CD14-positive monocyte (primary cell): Measurements from ENCODE around the gene PAGE2. TPM values are rescaled to one million over a fixed set of nuclear protein-coding genes. Genes with fewer than 3 reads are reported as not detected.
"Not testable (repeated sequence)": the region's sequence is repeated elsewhere in the genome, so short reads cannot be mapped to it uniquely, and the experiment has no call there.

Experiments used
- DNase-seq, 3 donors: peaks; one replicate each; pipeline ENCODE4 v3.0.0-alpha.2; 2011 to 2022
- H2AFZ ChIP-seq: 2 replicates; pipeline ENCODE4 v1.6.0; 2012; ENCODE audit warnings: mild to moderate bottlenecking, low read depth, low read length, inconsistent platforms; ENCODE audit not compliant: insufficient read depth, poor library complexity, severe bottlenecking
- H3K27ac ChIP-seq, 2 donors: 1 replicate in 1 of 2; 2 replicates in 1 of 2; pipeline ENCODE4 v1.5.1; 2012 to 2013; ENCODE audit warnings: low read length in 2 of 2, control low read depth in 1 of 2, inconsistent platforms in 1 of 2, low read depth in 1 of 2, mild to moderate bottlenecking in 1 of 2
- H3K27me3 ChIP-seq, 2 donors: one replicate each; pipeline versions ENCODE4 v1.6.0 to v1.6.1; 2011 to 2013; ENCODE audit warnings: low read length in 2 of 2; ENCODE audit not compliant: control insufficient read depth in 2 of 2, insufficient read depth in 2 of 2
- H3K36me3 ChIP-seq, 2 donors: replicated peaks in 1 of 2; 1 replicate in 1 of 2; 2 replicates in 1 of 2; pipeline versions ENCODE4 v1.5.1 to v1.6.1; 2012 to 2013; ENCODE audit warnings: low read length in 2 of 2, control low read depth in 1 of 2, inconsistent platforms in 1 of 2, mild to moderate bottlenecking in 1 of 2; ENCODE audit not compliant: insufficient read depth in 2 of 2, control insufficient read depth in 1 of 2
- H3K4me1 ChIP-seq, 2 donors: 1 replicate in 1 of 2; 2 replicates in 1 of 2; pipeline versions ENCODE4 v1.5.1 to v1.6.1; 2012 to 2013; ENCODE audit warnings: low read length in 2 of 2, control low read depth in 1 of 2, inconsistent platforms in 1 of 2, mild to moderate bottlenecking in 1 of 2, moderate library complexity in 1 of 2; ENCODE audit not compliant: insufficient read depth in 2 of 2, control insufficient read depth in 1 of 2
- H3K4me2 ChIP-seq: replicated peaks from 2 replicates; pipeline ENCODE3; 2012; ENCODE audit warnings: low read length, moderate library complexity, mild to moderate bottlenecking; ENCODE audit not compliant: poor library complexity, severe bottlenecking; ENCODE audit errors: extremely low read depth
- H3K4me3 ChIP-seq, 3 experiments: fragments of 200-600 bp in 1 of 3; sonication (generic) in 1 of 3; replicated peaks in 1 of 3; 1 replicate in 2 of 3; 2 replicates in 1 of 3; pipeline ENCODE4 v1.5.1; 2011 to 2013; ENCODE audit warnings: low read length in 3 of 3, mild to moderate bottlenecking in 3 of 3, control low read depth in 2 of 3, low read depth in 2 of 3, inconsistent platforms in 1 of 3, moderate library complexity in 1 of 3
- H3K79me2 ChIP-seq: 2 replicates; pipeline ENCODE4 v1.6.0; 2012; ENCODE audit warnings: mild to moderate bottlenecking, control low read depth, inconsistent platforms, low read length, moderate library complexity; ENCODE audit not compliant: insufficient read depth
- H3K9ac ChIP-seq: 2 replicates; pipeline ENCODE4 v1.6.0; 2017; ENCODE audit warnings: low read length, mild to moderate bottlenecking; ENCODE audit not compliant: insufficient read depth, poor library complexity, severe bottlenecking
- H3K9me3 ChIP-seq, 2 donors: replicated peaks in 1 of 2; 1 replicate in 1 of 2; 2 replicates in 1 of 2; pipeline versions ENCODE4 v1.5.1 to v1.6.1; 2012 to 2013; ENCODE audit warnings: low read length in 2 of 2, control low read depth in 1 of 2; ENCODE audit not compliant: control insufficient read depth in 1 of 2, insufficient read depth in 1 of 2
- H4K20me1 ChIP-seq: 2 replicates; pipeline ENCODE4 v1.6.0; 2012; ENCODE audit warnings: mild to moderate bottlenecking, low read length, control low read depth, moderate library complexity; ENCODE audit not compliant: insufficient read depth
- H3K27ac Mint-ChIP-seq, 7 donors: one replicate each; pipeline ENCODE4 v1.8.0; 2020; ENCODE audit warnings: mild to moderate bottlenecking in 7 of 7, mixed read lengths in 7 of 7, moderate library complexity in 6 of 7, inconsistent platforms in 2 of 7
- H3K27me3 Mint-ChIP-seq, 3 donors: one replicate each; pipeline ENCODE4 v1.8.0; 2021 to 2022; ENCODE audit warnings: low read depth in 3 of 3, mild to moderate bottlenecking in 3 of 3, mixed read lengths in 3 of 3, moderate library complexity in 3 of 3, inconsistent platforms in 1 of 3
- H3K36me3 Mint-ChIP-seq, 2 donors: one replicate each; pipeline ENCODE4 v1.8.0; 2020; ENCODE audit warnings: mixed read lengths in 2 of 2, inconsistent platforms in 1 of 2, mild to moderate bottlenecking in 1 of 2
- H3K4me1 Mint-ChIP-seq: one replicate; pipeline ENCODE4 v1.8.0; 2020; ENCODE audit warnings: mild to moderate bottlenecking, mixed read lengths
- H3K4me3 Mint-ChIP-seq, 2 donors: one replicate each; pipeline ENCODE4 v1.8.0; 2020; ENCODE audit warnings: mild to moderate bottlenecking in 2 of 2, mixed read lengths in 2 of 2, moderate library complexity in 1 of 2
- H3K9me3 Mint-ChIP-seq, 7 donors: one replicate each; pipeline ENCODE4 v1.8.0; 2020 to 2022; ENCODE audit warnings: mixed read lengths in 7 of 7, mild to moderate bottlenecking in 6 of 7, moderate library complexity in 6 of 7, inconsistent platforms in 2 of 7
- CTCF ChIP-seq: fragments of 200-600 bp; IDR thresholded peaks from one replicate; pipeline ENCODE4 v1.8.0; 2022; ENCODE audit warnings: antibody characterized with exemption, mild to moderate bottlenecking
- WGBS: methylation state at CpG from one replicate; pipeline ENCODE4 v1.1.5; 2013; ENCODE audit warnings: missing lambda C conversion rate; ENCODE audit not compliant: insufficient coverage; 5-methylcytosine and 5-hydroxymethylcytosine counted together
- intact Hi-C, 2 donors: fragments of 100-400 bp; cut with micrococcal nuclease; formaldehyde crosslinking; loops; one replicate each; pipeline versions ENCODE4 v1.15.0 to v1.15.1; 2023
- polyA plus RNA-seq, 3 donors: library from polyadenylated mRNA; depleted of rRNA in 1 of 3; unstranded in 2 of 3; stranded (reverse) in 1 of 3; fragments of 300-500 nt in 2 of 3; fragments of >200 nt in 1 of 3; fragmentation: Illumina TruSeq in 2 of 3; gene quantifications; 1 replicate in 2 of 3; 2 replicates in 1 of 3; pipeline ENCODE4 v1.2.3, GENCODE V29; 2012 to 2021

The PAGE2 gene
- polyA plus RNA-seq, 3 donors = not detected

GRCh38 chrX:55132416-55132815, 43.6 kb downstream of the PAGE2 start:
- Histone ChIP-seq H3K36me3 (no peaks in the 10 kb centered on the region), H3K4me2 (no peak overlapping the region), H3K9ac (no peak overlapping the region), H2AFZ (no peak overlapping the region), H3K79me2 (no peaks in the 10 kb centered on the region), H3K27me3 (no peaks in the 10 kb centered on the region), H3K4me3 (no peak overlapping the region), H3K27ac (no peak overlapping the region), H3K4me1 (peaks cover 0 to 5% of the 10 kb centered on the region in 2 donors), H3K9me3 (no peaks in the 10 kb centered on the region), H4K20me1 (no peaks in the 10 kb centered on the region)
- TF ChIP-seq CTCF = no peak
- H3K27me3 Mint-ChIP-seq = peaks cover 0 to 3% (median 2%) of the 10 kb centered on the region in 3 donors
- no peak for DNase-seq
- no peak overlapping the region for H3K27ac Mint-ChIP-seq
- peaks cover 10% of the 10 kb centered on the region for H3K4me1 Mint-ChIP-seq
- no peaks in the 10 kb centered on the region for H3K36me3 Mint-ChIP-seq
- H3K4me3 Mint-ChIP-seq = no peak overlapping the region
- peaks cover 0 to 3% (median 0%) of the 10 kb centered on the region in 7 donors for H3K9me3 Mint-ChIP-seq
- intact Hi-C loops = no loop called here

GRCh38 chrX:55135171-55135570, 46.4 kb downstream of the PAGE2 start:
- Mint-ChIP-seq H3K27me3 (peaks cover 0 to 3% (median 2%) of the 10 kb centered on the region in 3 donors), H3K4me3 (no peak overlapping the region), H3K27ac (no peak overlapping the region), H3K9me3 (peaks cover 0 to 10% (median 0%) of the 10 kb centered on the region in 7 donors), H3K36me3 (no peaks in the 10 kb centered on the region), H3K4me1 (no peaks in the 10 kb centered on the region)
- WGBS = no CpG with 5 or more reads among the region's 1 CpG
- TF ChIP-seq CTCF = peak; percentile 19
- Histone ChIP-seq H3K4me1 (no peaks in the 10 kb centered on the region), H2AFZ (no peak overlapping the region), H3K36me3 (no peaks in the 10 kb centered on the region), H4K20me1 (no peaks in the 10 kb centered on the region), H3K9ac (no peak overlapping the region), H3K27ac (no peak overlapping the region), H3K9me3 (no peaks in the 10 kb centered on the region), H3K79me2 (no peaks in the 10 kb centered on the region), H3K4me3 (no peak overlapping the region), H3K4me2 (no peak overlapping the region), H3K27me3 (no peaks in the 10 kb centered on the region)
- peak in 2 of 3 donors; percentile 5 to 8 for DNase-seq
- intact Hi-C loops = no loop called here

GRCh38 chrX:55140800-55141199, 52.0 kb downstream of the PAGE2 start:
- H3K9me3 ChIP-seq, H3K36me3 ChIP-seq, H3K4me2 ChIP-seq, H2AFZ ChIP-seq, H3K4me1 Mint-ChIP-seq, DNase-seq, H3K27me3 Mint-ChIP-seq, H3K4me3 Mint-ChIP-seq, H3K27ac ChIP-seq, H3K36me3 Mint-ChIP-seq, intact Hi-C loops, H3K27ac Mint-ChIP-seq, H3K4me1 ChIP-seq, H3K9ac ChIP-seq, H3K79me2 ChIP-seq, H4K20me1 ChIP-seq, H3K27me3 ChIP-seq, H3K4me3 ChIP-seq: not testable (repeated sequence)
- WGBS = no CpG with 5 or more reads among the region's 1 CpG
- H3K9me3 Mint-ChIP-seq = peaks cover 0 to 11% (median 0%) of the 10 kb centered on the region in 7 donors
